NOMO-1 (cell line): ENCODE measurements around the gene GPC6.
A peak's percentile ranks its signal among the peaks of the same experiment; 100 is the strongest.

Experiments
- DNase-seq, 2 experiments: peaks; one replicate each; lab custom pipeline; 2025; ENCODE audit not compliant: unreplicated experiment in 2 of 2; lab: John Stamatoyannopoulos, UW

The GPC6 gene

DNA sequence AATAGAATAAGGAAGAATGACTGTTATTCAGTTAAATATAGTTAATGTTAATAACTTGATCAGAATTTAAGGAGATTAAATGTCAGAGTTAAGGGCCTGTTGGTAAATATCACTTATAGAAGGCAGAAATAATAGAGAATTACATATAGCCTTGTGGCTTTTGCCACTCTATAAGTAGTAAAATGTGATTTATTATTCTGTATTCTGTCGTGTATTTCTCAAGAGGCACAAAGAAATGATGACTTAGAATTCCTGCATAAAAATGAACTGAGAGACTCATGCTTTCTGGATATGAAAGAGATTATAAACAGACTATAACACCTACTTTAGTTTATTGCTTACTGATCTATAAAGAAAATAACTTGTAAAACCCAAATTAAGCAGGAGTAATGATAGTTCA lies 40.1 kb downstream of the GPC6 start:
- DNase-seq, result no peak

DNA sequence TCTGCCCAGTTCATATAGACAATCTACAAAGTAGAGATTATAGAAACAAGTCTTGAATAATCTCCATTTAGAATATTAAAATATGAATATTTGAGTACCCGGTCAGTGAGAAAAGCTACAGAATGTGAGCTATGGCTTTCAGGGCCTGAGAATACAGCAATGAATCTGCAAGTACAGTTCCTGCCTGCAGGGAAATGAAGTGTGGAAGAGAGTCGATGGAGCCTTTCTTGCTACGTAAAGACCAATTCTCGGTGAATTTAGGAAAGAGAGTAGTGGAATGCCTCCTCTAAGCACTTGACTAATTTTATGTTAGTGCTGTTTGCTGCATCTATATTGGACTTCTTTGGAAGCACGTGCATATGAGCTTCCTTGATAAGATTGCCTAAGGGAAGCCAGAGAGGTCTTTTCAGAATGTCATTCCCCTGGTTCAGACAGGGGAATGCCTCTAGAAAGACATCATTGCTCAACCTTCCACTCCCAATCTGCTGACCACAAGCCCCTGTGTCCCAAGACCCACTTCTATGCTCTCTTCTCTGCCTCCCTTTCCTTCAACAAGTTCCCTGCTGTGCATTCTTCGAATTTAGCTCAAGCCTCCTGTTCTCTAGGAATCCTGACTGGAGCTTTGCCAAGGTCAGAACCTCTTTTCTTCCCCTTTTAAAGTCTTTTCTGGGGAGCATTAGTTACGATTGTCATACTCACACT lies 41.9 kb downstream of the GPC6 start:
- no peak for DNase-seq

DNA sequence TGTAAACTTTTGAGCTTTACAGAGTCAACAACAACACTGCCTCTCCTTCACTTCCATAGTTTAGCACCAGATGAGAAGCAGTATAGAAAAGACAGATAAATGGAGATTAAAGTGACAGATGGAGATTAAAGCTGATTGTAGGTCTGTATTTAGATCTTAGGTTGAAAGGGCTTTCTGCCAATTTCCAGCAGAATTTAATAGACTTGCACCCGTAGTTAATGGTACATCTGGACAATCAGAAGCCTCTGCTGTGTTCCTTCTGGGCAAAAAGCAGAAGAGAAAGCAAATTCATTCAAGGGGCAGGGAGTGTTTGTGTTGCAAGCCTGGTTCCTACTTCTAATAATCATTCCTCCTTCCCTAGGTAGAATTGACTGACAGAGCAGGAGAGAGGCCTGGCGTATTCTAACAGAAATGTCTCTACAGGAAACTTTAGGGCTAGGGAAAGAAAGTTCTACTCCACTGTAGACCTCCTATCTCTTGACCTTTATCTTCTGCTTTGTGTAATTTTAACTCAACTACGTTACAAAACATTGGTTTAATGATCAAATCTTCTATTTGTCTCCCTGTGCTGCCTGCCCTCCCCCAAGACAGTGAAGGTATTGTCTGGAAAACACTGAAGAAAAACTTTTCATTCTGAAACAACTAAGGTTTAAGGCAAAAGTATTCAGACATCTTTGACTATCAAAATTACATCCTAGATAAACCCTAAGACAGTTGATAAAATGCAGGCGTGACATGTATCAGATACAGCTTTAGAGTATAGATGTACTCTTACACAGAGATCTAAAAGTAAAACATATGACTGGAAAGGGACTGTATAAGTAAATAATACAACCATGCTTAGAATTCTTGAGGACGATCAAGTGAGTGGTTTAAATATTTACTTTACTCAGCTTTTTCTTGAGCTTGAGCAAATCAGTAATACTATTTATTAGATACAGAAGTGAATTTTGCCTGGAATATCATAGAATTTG lies 44.4 kb downstream of the GPC6 start:
- peak; percentile 9 to 32 for DNase-seq

DNA sequence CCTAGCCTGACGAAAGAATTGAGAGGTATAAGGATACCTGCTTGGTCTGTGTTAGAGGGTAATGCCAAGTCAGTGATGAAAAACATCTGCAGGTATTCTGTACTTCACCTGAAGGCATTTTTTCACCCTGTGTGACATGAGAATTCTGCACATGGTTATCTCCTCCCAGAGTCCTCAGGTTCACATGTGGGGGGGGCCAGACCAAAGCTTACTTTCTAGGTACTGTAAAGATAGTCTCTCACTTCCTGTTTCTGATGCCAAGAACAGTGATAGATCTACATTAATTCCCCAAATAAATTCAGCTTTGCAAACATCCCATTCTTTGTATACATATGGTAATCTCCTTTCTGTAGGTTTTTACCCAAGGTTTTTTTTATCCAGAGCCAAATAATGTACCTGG lies 53.4 kb downstream of the GPC6 start:
- DNase-seq, result no peak

DNA sequence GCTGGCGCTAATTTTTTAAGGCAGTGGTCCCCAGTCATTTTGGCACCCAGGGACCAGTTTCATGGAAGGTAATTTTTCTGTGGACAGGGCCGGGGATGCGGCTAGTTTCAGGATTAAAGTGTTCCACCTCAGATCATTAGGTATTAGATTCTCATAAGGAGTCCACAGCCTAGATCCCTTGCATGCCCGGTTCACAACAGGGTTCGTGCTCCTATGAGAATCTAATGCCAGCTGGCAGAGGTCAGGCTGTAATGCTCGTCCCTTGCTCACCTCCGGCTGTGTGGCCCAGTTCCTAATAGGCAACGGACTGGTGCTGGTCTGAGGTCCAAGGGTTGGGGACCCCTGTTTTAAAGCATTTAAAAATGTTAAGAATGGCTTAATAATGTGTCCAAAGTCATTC lies 54.1 kb downstream of the GPC6 start:
- DNase-seq, result no peak

DNA sequence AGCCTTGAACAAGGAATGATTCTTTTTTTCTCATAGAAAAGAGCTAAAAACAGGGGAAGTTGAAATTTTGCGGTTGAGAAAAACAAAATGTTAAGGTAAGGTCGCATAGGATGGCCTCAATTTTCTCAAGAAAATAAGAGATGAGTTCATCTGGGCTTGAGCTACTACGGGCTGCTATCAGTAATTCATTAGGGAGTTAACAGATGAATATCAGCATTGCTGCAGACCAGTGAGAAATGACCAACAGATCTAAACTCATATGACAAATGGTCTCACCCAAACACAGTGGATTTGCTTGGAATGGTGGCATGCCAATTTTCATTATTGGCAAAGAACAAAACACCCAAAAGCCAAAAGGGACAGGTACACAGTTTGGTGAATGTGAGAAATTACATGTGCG lies 56.6 kb downstream of the GPC6 start:
- DNase-seq, result no peak

- DNase-seq, result no peak
These were observed 57.5 kb downstream of the GPC6 start for GRCh38 chr13:93284064-93284463.

DNA sequence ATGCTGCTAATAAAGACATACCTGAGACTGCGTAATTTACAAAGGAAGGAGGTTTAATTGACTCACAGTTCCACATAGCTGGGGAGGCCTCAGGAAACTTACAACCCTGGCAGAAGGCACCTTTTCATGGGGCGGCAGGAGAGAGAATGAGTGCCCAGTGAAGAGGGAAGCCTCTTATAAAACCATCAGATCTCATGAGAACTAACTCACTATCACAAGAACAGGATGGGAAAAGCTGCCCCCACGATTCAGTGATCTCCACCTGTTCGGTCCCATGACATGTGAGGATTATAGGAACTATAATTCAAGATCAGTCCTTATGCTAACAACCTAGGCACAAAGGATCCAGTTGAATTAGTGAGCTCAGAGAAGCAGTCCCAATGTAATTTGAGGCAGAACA lies 59.4 kb downstream of the GPC6 start:
- no peak for DNase-seq

DNA sequence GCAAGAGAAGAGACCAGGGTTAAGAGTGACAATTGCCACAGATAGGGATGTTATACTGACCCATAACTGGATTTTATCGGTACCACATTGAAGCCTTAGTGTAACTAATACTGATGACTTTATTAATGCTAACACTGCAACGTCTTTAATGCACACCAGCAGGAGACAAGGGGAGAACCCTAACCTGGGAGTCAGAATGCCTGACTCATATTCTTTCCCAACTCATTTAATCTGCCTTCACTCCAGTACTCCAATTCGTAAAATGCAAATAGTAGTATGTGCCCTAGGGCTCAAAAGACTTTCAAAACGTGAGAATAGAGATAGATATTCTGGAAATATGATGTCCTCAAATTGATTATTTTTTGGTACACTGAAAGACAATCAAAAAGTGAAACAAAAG lies 62.4 kb downstream of the GPC6 start:
- DNase-seq, result no peak

GRCh38 chr13:93289842-93290241 lies 63.2 kb downstream of the GPC6 start:
- no peak for DNase-seq

- no peak for DNase-seq
These were observed 63.9 kb downstream of the GPC6 start for GRCh38 chr13:93290503-93290902.

GRCh38 chr13:93292366-93292765 lies 65.8 kb downstream of the GPC6 start:
- DNase-seq, result no peak

DNA sequence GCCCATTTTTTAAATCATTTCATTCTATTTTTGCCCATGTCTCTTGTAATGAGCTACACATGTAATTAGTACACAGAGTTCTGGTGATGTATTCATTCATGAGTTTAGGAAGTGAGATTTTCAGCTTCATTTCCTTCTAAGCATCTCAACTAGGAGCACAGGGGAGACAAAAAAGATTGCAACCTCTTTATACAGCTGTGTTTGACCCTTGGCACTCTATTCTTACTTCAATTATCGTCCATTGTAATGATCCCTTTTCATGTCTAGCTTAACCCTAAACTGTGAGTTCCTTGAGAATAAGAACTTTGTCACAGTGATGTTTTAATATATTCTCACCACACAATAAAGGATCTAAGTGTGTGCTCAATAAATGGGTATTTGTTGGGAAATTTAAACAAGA lies 67.1 kb downstream of the GPC6 start:
- DNase-seq, result no peak

GRCh38 chr13:93296584-93296983 lies 70.0 kb downstream of the GPC6 start:
- DNase-seq, result no peak

DNA sequence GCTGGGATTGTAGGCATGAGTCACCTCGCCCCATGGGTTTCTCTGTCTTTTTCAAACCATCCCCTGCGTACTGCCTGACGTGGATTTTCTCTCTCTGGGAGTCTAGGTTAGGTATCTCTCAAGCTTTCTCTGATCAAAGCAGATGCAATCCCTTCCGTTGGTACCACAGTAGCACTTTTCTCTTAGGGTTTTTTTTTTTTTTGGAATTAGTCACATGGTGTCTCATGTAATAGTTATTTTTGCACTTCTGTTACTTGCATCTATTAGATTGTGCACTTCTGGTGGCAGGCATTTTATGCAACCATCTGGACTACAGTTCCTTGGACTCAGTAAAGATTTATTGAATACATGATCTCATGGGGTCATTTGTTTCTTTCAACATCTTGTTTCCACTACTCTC lies 72.1 kb downstream of the GPC6 start:
- no peak for DNase-seq

DNA sequence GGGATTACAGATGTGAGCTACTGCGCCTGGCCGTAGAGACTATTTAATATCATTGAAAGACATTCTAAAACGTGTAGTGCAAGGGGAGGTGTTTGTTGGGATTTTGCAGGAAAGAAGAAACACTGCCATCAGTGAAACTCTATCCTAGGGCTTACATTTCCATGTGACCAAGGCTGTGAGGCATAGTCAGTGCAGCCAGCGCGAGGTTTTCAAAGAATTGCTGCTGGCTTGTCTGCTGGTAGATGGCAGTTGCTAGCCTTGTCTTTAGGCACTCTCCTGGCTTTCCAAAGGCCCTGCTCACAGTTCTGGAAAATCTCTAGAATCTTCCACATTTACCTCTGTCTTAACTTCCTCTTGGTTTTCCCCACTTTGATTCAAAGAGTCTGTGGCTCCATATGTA lies 77.5 kb downstream of the GPC6 start:
- no peak for DNase-seq

GRCh38 chr13:93304868-93305613 lies 78.4 kb downstream of the GPC6 start:
- no peak for DNase-seq

GRCh38 chr13:93305886-93306285 lies 79.3 kb downstream of the GPC6 start:
- no peak for DNase-seq

DNA sequence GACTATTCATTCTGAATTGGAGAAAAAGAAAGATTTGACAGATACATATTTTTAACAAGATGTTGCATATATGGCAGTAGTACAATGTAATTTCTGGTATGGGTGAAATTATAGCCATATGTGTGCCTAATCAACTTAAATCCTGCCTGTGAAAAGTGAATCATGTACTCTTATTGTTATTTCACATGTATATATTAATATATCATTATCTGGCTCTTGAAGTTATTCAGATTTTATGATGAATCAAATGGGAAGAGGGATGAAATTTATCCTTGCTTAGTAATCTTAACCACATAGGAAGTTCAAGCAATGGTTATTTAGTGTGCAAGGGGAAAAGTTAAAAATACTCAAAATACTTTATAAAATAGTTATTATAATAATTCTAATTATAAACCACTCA lies 80.5 kb downstream of the GPC6 start:
- DNase-seq, result no peak

GRCh38 chr13:93307651-93308050 lies 81.0 kb downstream of the GPC6 start:
- no peak for DNase-seq

GRCh38 chr13:93309886-93310523 lies 83.4 kb downstream of the GPC6 start:
- no peak for DNase-seq
